Esophagus squamous epithelium (tissue), 4 donors: ENCODE results near the gene AMELY.

Experiments
- CTCF ChIP-seq, 6 experiments: fragments of 450-650 bp in 4 of 6; fragments of 200-600 bp in 2 of 6; sonication (generic) in 2 of 6; IDR thresholded peaks; one replicate each; pipeline ENCODE4 v1.5.1; 2016 to 2019; ENCODE audit warnings: antibody characterized with exemption in 6 of 6, mild to moderate bottlenecking in 4 of 6, moderate library complexity in 4 of 6
- POLR2A ChIP-seq, 4 donors: fragments of 450-650 bp; IDR thresholded peaks; one replicate each; pipeline ENCODE4 v1.6.1; 2017; ENCODE audit warnings: antibody characterized with exemption in 4 of 4, mild to moderate bottlenecking in 4 of 4, moderate library complexity in 3 of 4

DNA sequence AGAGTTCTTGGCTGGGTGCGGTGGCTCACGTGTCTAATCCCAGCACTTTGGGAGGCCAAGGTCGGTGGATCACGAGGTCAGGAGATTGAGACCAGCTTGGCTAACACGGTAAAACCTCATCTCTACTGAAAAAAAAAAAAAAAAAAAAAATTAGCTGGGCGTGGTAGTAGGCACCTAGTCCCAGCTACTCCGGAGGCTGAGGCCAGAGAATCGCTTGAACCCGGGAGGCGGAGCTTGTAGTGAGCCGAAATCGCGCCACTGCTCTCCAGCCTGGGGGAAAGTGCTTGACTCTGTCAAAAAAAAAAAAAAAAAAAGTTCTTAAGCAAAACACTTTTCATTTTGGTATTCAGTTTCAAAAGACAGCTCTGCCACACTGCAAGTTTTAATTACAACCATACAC lies 36.8 kb upstream of the AMELY start:
- TF ChIP-seq CTCF (IDR thresholded peaks at IDR 0.05) = no peak
- no peak for TF ChIP-seq POLR2A (IDR thresholded peaks at IDR 0.05)
